ENCODE measurements around the gene NR6A1.

- no peak for TF ChIP-seq CTCF (IDR thresholded peaks at IDR 0.05)
- TF ChIP-seq ZFX (IDR thresholded peaks at IDR 0.05; ENCODE audit: borderline replicate concordance): no peak
These were observed 287.6 kb downstream of the NR6A1 start for GRCh38 chr9:124483481-124483880.

Data from 22Rv1 (cell line).